GM19351 (cell line): ENCODE data around the gene GPC1.
"Not testable (repeated sequence)": the region's sequence is repeated elsewhere in the genome, so short reads cannot be mapped to it uniquely, and the experiment has no call there.

Experiments used
- ATAC-seq: cut with Tn5 transposase; IDR thresholded peaks from one replicate; pipeline ENCODE4 v1.9.1; 2021; ENCODE audit warnings: mild to moderate bottlenecking, moderate library complexity; ENCODE audit not compliant: unreplicated experiment

GPC1 gene

GRCh38 chr2:240494194-240494793 lies 58.8 kb downstream of the GPC1 start:
- no peak for ATAC-seq

- ATAC-seq: not testable (repeated sequence)
Observed at GRCh38 chr2:240494942-240495341, 59.5 kb downstream of the GPC1 start.

- not testable (repeated sequence) for ATAC-seq
Observed at GRCh38 chr2:240497082-240497481, 61.6 kb downstream of the GPC1 start.

GRCh38 chr2:240498171-240498957 lies 62.9 kb downstream of the GPC1 start:
- no peak for ATAC-seq

GRCh38 chr2:240498958-240499260 lies 63.4 kb downstream of the GPC1 start:
- no peak for ATAC-seq

GRCh38 chr2:240499309-240500301 lies 64.1 kb downstream of the GPC1 start:
- no peak for ATAC-seq

- no peak for ATAC-seq
Observed at GRCh38 chr2:240500561-240501423, 65.3 kb downstream of the GPC1 start.

GRCh38 chr2:240501531-240501991 lies 66.1 kb downstream of the GPC1 start:
- no peak for ATAC-seq

- ATAC-seq: no peak
Observed at GRCh38 chr2:240502059-240502429, 66.6 kb downstream of the GPC1 start.

GRCh38 chr2:240502430-240503121 lies 67.1 kb downstream of the GPC1 start:
- no peak for ATAC-seq

GRCh38 chr2:240503375-240503774 lies 67.9 kb downstream of the GPC1 start:
- no peak for ATAC-seq

- no peak for ATAC-seq
Observed at GRCh38 chr2:240503848-240504247, 68.4 kb downstream of the GPC1 start.

GRCh38 chr2:240505910-240506309 lies 70.4 kb downstream of the GPC1 start:
- ATAC-seq: no peak

GRCh38 chr2:240506406-240507059 lies 71.1 kb downstream of the GPC1 start:
- ATAC-seq: no peak

- no peak for ATAC-seq
Observed at GRCh38 chr2:240507060-240507777, 71.8 kb downstream of the GPC1 start.

- ATAC-seq: no peak
Observed at GRCh38 chr2:240507778-240508251, 72.4 kb downstream of the GPC1 start.

- no peak for ATAC-seq
Observed at GRCh38 chr2:240508832-240509545, 73.5 kb downstream of the GPC1 start.
